Femur (tissue), 1 donor: ENCODE measurements around the gene FBF1.
"Not testable (repeated sequence)": the region's sequence is repeated elsewhere in the genome, so short reads cannot be mapped to it uniquely, and the experiment has no call there.

Experiments used
- DNase-seq: peaks from one replicate; pipeline ENCODE4 v3.0.0-alpha.2; 2017

Gene FBF1

DNA sequence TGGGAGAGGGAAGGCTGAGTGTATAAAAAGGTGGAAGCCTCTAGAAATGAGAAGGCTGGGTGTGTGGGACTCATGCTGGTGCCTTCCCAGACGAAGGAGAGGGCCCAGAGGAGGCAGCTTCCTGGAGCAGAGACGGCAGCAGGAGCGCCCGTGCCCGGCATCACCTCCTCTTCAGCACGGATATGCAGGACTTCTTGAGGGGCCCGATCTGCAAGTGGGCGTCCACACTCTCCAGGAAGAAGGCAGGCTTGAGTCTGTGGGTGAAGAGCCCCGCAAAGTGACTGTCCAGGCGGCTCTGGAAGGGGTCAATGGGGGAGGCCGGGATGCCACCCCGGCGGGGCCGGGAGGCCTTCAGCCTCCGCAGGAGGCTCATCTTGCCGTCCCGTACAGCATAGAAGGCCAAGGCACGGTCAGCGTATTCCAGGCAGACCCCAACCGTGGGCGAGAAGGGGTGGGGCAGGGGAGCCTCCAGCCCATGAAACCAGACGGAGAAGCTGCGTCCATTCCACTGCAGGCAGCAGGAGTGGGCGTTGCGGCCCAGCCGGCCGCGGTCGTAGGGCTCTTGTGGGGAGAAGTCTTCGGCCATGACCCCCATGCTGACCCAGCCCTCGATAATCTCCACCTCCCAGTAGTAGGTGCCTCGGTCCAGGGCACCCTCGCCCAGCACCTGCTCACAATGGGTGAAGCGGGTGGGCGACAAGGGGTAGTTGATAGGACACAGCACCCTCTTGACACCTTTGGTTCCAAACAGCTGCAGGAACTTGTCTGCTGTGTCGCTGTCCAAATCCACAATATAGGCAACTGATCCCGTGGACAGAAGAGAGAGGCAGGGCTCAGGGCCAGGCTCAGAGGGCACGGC lies 66.3 kb downstream of the FBF1 start:
- no peak for DNase-seq

DNA sequence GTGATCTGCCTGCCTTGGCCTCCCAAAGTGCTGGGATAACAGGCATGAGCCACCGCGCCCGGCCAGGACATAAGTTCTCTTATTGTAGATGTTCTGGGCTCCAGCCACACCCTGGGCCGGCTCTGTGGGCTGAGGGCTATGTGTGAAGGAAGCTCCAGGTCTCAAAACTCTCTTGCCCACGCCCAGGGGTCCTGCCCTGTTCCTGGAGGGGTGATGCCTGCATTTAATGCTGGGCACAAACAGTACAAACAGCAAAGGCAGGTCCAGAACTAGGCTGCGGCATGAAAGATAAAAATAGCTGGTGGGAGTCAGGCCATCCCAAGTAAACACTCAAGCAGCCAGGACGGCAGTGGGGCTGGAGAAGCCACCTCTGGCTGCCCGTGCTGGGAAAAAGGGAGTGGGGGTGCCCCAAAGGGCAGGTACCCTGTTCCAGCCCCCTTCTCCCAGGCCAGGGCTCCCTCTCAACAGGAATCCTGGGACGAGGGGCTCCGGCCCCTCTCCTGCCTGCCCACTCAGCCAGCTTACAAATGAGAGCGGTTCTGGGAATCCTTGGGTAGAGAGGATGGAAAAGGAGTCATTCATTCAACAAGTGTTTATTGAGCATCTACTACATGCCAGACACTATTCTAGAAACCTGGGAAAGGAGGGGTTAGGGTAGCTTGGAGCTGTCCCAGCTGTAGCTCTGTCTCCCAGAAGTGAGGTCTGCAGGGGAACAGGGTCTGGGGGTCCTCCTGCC lies 67.1 kb downstream of the FBF1 start:
- no peak for DNase-seq

DNA sequence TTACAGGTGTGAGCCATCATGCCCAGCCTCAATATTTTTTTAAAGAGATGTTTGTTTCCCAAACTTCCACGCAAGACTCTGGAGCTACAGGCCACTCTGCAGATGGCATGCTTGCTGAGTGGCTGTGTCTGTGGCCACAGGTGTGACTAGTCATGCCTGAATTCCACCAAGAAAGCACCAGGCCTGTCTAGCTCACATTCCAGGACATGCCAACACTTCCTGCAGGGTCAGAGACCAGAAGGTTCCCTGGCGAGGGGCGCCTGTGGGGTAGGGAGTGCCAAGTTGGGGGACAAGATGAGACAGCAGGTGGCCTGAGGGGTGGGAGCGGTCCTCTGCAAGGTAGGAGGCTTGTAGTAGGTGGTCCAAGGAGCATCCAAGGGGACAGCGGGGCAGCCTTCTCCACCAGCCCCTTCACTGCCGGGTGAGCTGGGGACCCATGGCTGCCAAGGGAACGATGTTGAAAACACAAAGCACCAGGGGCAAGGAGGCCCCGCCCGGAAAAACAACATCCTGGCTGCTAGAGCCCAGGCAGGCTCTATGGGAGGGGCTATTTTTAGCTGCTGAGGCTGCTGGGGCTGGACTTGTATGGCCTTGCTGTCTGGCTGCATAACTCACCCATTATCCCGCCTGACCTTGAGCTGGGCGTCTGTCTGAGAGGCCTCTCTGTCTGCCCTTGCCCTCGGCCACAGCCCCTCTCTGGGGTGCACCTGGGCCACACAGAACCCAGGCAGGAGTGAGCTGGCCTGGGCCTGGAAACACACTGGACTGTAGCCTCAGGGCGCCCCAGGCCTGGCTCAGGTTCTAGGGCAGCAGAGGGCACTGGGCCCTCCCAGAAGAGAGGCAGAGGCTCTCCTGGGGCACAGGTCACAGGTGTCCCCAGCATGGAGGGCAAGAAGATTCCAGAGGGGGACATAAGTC lies 68.1 kb downstream of the FBF1 start:
- DNase-seq: peak; percentile 87

DNA sequence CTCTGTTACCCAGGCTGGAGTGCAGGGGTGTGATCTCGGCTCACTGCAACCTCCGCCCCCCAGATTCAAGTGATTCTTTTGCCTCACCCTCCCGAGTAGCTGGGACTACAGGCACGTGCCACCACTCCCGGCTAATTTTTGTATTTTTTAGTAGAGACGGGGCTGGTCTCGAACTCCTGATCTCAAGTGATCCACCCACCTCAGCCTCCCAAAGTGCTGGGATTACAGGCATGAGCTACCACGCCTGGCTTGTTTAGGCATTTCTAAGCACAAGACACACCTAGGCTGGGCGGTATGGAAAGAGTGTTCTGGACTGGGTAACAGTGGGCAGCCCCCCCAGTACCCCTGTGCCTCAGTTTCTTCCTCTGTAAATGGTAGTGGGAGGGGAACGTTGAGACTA lies 70.6 kb downstream of the FBF1 start:
- not testable (repeated sequence) for DNase-seq

DNA sequence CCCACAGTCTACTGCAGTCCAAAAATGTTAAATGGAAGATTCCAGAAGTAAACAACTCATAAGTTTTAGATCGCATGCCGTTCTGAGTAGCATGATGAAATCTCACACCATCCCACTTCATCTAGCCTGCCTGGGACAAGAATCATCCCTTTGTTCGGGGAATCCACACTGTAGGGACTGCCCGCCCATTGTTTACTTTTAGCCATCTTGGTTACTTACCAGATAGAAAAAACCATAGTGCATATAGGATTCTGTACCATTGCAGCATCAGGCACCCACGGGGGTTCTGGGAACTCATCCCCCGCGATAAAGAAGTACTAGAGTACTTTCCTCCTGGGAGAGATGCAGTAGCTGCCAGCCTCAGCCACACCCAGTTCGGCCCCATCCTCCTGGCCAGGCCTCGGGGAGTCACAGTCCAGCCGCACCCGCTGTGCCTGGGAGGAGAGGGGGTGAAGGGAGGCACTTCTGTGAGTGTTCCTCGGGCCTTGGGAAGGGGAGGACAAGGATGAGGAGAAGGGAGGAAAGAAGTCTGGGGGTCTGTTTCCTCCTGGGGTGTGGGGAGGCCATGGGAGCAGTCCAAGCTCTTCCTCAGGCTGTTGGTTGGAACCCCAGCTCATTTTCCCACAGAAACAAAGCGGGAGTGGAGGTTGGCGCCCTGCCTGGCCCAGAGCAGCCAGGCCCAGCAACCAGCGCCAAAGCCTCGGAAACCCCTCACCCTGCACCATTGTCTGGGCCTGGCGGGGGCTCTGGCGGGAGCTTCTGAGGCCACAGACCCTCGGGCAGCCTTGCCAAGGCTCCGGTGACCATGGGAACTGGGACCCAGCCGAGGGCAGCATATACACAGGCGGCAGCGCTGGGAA lies 71.3 kb downstream of the FBF1 start:
- DNase-seq: peak; percentile 81

DNA sequence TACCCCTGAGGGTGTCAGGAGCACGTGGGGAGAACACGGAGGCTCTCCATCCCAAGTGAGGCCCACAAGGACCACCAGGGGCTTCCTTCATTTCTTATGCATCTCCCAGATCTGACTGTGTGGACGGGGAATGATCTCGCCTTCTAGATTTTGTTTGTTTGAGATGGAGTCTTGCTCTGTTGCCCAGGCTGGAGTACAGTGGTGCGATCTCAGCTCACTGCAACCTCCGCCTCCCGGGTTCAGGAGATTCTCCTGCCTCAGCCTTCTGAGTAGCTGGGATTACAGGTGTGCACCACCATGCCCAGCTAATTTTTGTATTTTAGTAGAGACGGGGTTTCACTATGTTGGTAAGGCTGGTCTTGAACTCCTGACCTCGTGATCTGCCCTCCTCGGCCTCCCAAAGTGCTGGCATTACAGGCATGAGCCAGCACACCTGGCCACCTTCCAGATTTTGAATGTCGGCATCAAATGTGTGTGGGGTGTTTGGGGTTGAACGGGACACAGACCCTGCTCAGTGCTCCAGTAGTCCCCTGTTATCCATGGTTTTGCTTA lies 72.0 kb downstream of the FBF1 start:
- not testable (repeated sequence) for DNase-seq

DNA sequence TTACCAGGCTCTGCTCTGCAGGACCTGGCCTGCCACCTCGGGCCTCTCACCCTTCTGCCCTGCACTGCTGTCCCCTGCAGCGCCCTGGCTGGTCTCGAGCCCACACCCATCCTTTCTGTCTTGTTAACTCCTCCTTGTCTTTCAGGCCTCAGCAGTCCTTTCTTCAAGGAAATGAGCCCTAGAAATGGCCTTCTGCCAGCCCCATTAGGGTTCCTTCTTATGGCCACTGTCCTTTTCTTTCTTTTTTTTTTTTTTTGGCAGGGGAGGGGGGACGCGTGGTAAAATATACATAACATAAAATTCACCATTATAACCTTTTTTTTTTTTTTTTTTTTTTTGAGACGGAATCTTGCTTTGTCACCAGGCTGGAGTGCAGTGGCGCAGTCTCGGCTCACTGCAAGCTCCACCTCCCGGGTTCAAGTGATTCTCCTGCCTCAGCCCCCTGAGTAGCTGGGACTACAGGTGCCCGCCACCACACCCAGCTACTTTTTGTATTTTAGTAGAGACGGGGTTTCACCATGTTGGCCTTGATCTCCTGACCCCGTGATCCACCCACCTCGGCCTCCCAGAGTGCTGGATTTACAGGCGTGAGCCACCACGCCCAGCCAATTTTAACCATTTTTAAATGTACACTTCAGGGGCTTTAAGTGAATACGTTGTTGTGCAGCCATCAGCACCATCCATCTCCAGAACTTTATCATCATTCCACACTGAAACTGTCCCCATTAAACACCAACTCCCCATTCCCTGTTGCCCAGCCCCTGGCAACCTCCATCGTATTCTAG lies 75.2 kb downstream of the FBF1 start:
- DNase-seq: not testable (repeated sequence)

DNA sequence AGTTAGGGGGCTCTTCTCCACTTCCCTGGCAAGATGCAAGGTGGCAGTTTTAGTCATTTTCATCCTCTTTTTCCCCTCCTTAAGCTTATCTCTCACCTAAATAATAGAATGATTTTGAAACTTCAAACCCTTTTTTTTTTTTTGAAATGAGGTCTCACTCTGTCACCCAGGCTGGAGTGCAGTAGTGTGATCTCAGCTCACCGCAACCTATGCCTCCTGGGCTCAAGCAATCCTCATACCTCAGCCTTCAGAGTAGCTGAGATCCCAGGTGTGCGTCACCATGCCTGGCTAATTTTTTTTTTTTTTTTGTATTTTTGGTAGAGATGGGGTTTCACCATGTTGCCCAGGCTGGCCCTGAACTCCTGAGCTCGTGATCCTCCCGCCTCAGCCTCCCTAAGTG lies 76.0 kb downstream of the FBF1 start:
- DNase-seq: not testable (repeated sequence)

DNA sequence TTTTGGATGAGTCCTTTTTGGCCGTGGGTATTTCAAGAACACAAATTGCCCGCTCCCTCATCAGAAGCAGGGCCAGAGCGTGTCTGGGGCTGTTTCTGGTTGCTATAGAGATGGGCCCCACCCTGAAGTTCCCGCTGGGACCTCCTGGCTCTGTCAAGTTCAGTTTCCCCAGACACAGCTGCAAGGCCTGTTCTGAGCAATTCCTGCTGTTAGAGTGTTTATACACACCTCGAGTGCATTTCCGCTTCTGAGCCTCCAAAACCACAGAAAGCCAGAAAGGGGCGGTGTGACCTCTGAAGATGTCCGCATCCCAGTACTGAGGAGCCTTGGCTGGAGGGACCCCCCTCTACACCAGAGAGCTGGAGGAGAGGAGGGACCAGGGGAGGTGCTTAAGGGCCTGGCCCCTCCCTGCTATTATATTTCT lies 76.4 kb downstream of the FBF1 start:
- DNase-seq: peak; percentile 89

DNA sequence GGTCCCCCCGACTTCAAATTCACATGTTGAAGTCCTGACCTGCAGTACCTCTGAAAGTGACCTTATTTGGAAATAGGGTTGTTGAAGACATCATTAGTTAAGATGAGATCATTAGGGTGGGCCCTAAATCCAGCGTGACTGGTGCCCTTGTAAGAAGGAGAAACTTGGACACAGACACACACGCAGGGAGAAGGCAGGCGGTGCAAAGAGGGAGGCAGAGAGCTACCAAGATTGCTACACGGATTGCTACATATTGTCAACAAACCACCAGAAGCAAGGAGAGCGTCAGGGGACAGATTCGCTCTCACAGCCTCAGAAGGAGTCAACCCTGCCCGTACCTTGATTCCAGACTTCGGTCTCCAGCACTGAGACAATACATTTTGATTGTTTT lies 78.9 kb downstream of the FBF1 start:
- no peak for DNase-seq
